ACC112 (cell line): ENCODE measurements around the gene AXDND1.

Experiments used
- H2AFZ ChIP-seq: fragments of 200-600 bp; sonication (generic); one replicate; pipeline ENCODE4 v1.6.0; 2017; ENCODE audit warnings: antibody characterized with exemption, low read length; ENCODE audit not compliant: unreplicated experiment
- H3K27ac ChIP-seq: fragments of 200-600 bp; sonication (generic); 2 replicates; pipeline ENCODE4 v1.5.1; 2014; ENCODE audit warnings: low read depth, mild to moderate bottlenecking, antibody characterized with exemption, low read length, moderate library complexity
- H3K27me3 ChIP-seq: fragments of 200-600 bp; sonication (generic); 2 replicates; pipeline ENCODE4 v1.6.1; 2014; ENCODE audit warnings: mild to moderate bottlenecking, antibody characterized with exemption, low read length, moderate library complexity, mixed read lengths; ENCODE audit not compliant: insufficient read depth
- H3K36me3 ChIP-seq: fragments of 200-600 bp; sonication (generic); 2 replicates; pipeline ENCODE4 v1.6.1; 2016; ENCODE audit warnings: mild to moderate bottlenecking, antibody characterized with exemption, low read length, moderate library complexity, mixed read lengths; ENCODE audit not compliant: insufficient read depth
- H3K4me1 ChIP-seq: fragments of 200-600 bp; sonication (generic); one replicate; pipeline ENCODE4 v1.6.1; 2016; ENCODE audit warnings: low read length, mixed read lengths; ENCODE audit not compliant: insufficient read depth, unreplicated experiment, control insufficient read depth
- H3K4me3 ChIP-seq: fragments of 200-600 bp; sonication (generic); 2 replicates; pipeline ENCODE4 v1.5.1; 2014; ENCODE audit warnings: mild to moderate bottlenecking, low read depth, low read length
- H3K79me2 ChIP-seq: fragments of 200-600 bp; sonication (generic); one replicate; pipeline ENCODE4 v1.6.0; 2016; ENCODE audit warnings: low read length; ENCODE audit not compliant: control insufficient read depth, unreplicated experiment, insufficient read depth

AXDND1 gene

GRCh38 chr1:179365342-179366092 lies at the start of gene AXDND1:
Gene AXDND1 (plus strand): TSS chr1:179365971. CDS start chr1:179366510, 539 bp downstream.
- no peaks in the 10 kb centered on the region for H3K27me3 ChIP-seq
- H3K79me2 ChIP-seq = no peaks in the 10 kb centered on the region
- H3K4me3 ChIP-seq = peak within 1 kb of the TSS; percentile 89
- H3K36me3 ChIP-seq = no peaks in the 10 kb centered on the region
- peaks cover 3% of the 10 kb centered on the region for H3K4me1 ChIP-seq
- H3K27ac ChIP-seq = peak within 1 kb of the TSS; percentile 87
- H2AFZ ChIP-seq = peak within 1 kb of the TSS; percentile 25

GRCh38 chr1:179318491-179318890 lies 47.3 kb upstream of the AXDND1 start:
- Histone ChIP-seq H2AFZ (no peak overlapping the region), H3K79me2 (peaks cover 72% of the 10 kb centered on the region), H3K4me3 (no peak overlapping the region), H3K27ac (no peak overlapping the region), H3K27me3 (no peaks in the 10 kb centered on the region), H3K36me3 (peaks cover 14% of the 10 kb centered on the region), H3K4me1 (peaks cover 11% of the 10 kb centered on the region)

- Histone ChIP-seq H3K79me2 (peaks cover 60% of the 10 kb centered on the region), H3K27me3 (no peaks in the 10 kb centered on the region), H3K4me1 (peaks cover 15% of the 10 kb centered on the region), H3K27ac (peak overlapping the region; percentile 21; the same call in 1 of the 2 replicates), H3K36me3 (peaks cover 24% of the 10 kb centered on the region), H3K4me3 (peak overlapping the region; percentile 72), H2AFZ (no peak overlapping the region)
These were observed 44.1 kb upstream of the AXDND1 start for GRCh38 chr1:179321533-179322216.

GRCh38 chr1:179322557-179322956 lies 43.2 kb upstream of the AXDND1 start:
- peaks cover 24% of the 10 kb centered on the region for H3K36me3 ChIP-seq
- H2AFZ ChIP-seq = peak overlapping the region; percentile 18
- no peaks in the 10 kb centered on the region for H3K27me3 ChIP-seq
- H3K79me2 ChIP-seq = peaks cover 62% of the 10 kb centered on the region
- H3K27ac ChIP-seq = peak overlapping the region; percentile 21
- peaks cover 15% of the 10 kb centered on the region for H3K4me1 ChIP-seq
- H3K4me3 ChIP-seq = peak overlapping the region; percentile 72

GRCh38 chr1:179323436-179323835 lies 42.3 kb upstream of the AXDND1 start:
- H3K4me1 ChIP-seq = peaks cover 15% of the 10 kb centered on the region
- no peak overlapping the region; the same call in 1 of the 2 replicates for H3K27ac ChIP-seq
- peak overlapping the region; percentile 72 for H3K4me3 ChIP-seq
- no peaks in the 10 kb centered on the region for H3K27me3 ChIP-seq
- peaks cover 24% of the 10 kb centered on the region for H3K36me3 ChIP-seq
- H3K79me2 ChIP-seq = peaks cover 54% of the 10 kb centered on the region
- no peak overlapping the region for H2AFZ ChIP-seq

- no peak overlapping the region for H3K27ac ChIP-seq
- no peak overlapping the region for H2AFZ ChIP-seq
- peaks cover 24% of the 10 kb centered on the region for H3K36me3 ChIP-seq
- H3K79me2 ChIP-seq = peaks cover 46% of the 10 kb centered on the region
- no peak overlapping the region for H3K4me3 ChIP-seq
- H3K4me1 ChIP-seq = peaks cover 15% of the 10 kb centered on the region
- no peaks in the 10 kb centered on the region for H3K27me3 ChIP-seq
These were observed 39.9 kb upstream of the AXDND1 start for GRCh38 chr1:179325836-179326235.

GRCh38 chr1:179326746-179327145 lies 39.0 kb upstream of the AXDND1 start:
- H3K79me2 ChIP-seq = peaks cover 38% of the 10 kb centered on the region
- no peak overlapping the region for H3K27ac ChIP-seq
- H3K27me3 ChIP-seq = no peaks in the 10 kb centered on the region
- no peak overlapping the region for H3K4me3 ChIP-seq
- peaks cover 18% of the 10 kb centered on the region for H3K36me3 ChIP-seq
- no peak overlapping the region for H2AFZ ChIP-seq
- peaks cover 15% of the 10 kb centered on the region for H3K4me1 ChIP-seq

- H3K27ac ChIP-seq = no peak overlapping the region
- H3K79me2 ChIP-seq = peaks cover 36% of the 10 kb centered on the region
- H3K4me1 ChIP-seq = peaks cover 13% of the 10 kb centered on the region
- no peak overlapping the region for H2AFZ ChIP-seq
- H3K4me3 ChIP-seq = no peak overlapping the region
- no peaks in the 10 kb centered on the region for H3K27me3 ChIP-seq
- H3K36me3 ChIP-seq = peaks cover 17% of the 10 kb centered on the region
These were observed 38.6 kb upstream of the AXDND1 start for GRCh38 chr1:179327196-179327595.

GRCh38 chr1:179327679-179328078 lies 38.1 kb upstream of the AXDND1 start:
- Histone ChIP-seq H3K27ac (no peak overlapping the region), H3K4me3 (no peak overlapping the region), H2AFZ (no peak overlapping the region), H3K36me3 (peaks cover 17% of the 10 kb centered on the region), H3K27me3 (no peaks in the 10 kb centered on the region), H3K4me1 (peaks cover 9% of the 10 kb centered on the region), H3K79me2 (peaks cover 36% of the 10 kb centered on the region)

- Histone ChIP-seq H3K27ac (no peak overlapping the region), H3K27me3 (no peaks in the 10 kb centered on the region), H3K4me3 (no peak overlapping the region), H3K4me1 (no peaks in the 10 kb centered on the region), H3K36me3 (peaks cover 8% of the 10 kb centered on the region), H2AFZ (no peak overlapping the region), H3K79me2 (peaks cover 20% of the 10 kb centered on the region)
These were observed 35.9 kb upstream of the AXDND1 start for GRCh38 chr1:179329862-179330261.

GRCh38 chr1:179334440-179334839 lies 31.3 kb upstream of the AXDND1 start:
- Histone ChIP-seq H3K4me3 (no peak overlapping the region), H3K27me3 (no peaks in the 10 kb centered on the region), H2AFZ (no peak overlapping the region), H3K79me2 (peaks cover 13% of the 10 kb centered on the region), H3K4me1 (no peaks in the 10 kb centered on the region), H3K27ac (no peak overlapping the region), H3K36me3 (0 out of 2 replicates have a peak, but pooled peaks cover 3% of the 10 kb centered on the region)
